Measurements from ENCODE around the gene DCAF12.
A peak's percentile ranks its signal among the peaks of the same experiment; 100 is the strongest.
"Not testable (repeated sequence)": the region's sequence is repeated elsewhere in the genome, so short reads cannot be mapped to it uniquely, and the experiment has no call there.

The DCAF12 gene

GRCh38 chr9:34143116-34143515, 16.6 kb upstream of the DCAF12 start (continued):
- TF ChIP-seq ZNF2 (tag by site-specific recombination; IDR thresholded peaks at IDR 0.05) = no peak

DNA sequence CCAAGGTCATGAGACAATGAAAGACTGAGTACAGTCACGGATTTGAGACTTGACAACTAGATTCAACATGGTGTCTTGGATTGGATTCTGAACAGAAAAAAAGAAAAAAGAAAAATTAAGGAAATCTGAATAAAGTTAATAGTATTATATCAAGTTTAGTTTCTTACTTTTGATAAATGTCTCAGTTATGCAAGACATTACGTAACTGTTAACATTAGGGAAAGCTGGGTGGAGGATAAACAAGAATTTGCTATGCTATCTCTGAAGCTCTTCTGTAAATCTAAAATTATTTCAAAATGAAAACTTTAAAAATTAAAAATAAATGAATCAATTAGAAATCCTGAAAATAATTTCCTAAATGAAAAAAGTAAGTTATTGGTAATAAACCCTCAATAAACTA, 14.4 kb upstream of the DCAF12 start:
- no peaks in the 10 kb centered on the region for H3K9me3 ChIP-seq (ENCODE audit: control insufficient read depth, insufficient read depth, low read depth, low read length)
- no peaks in the 10 kb centered on the region; the same call in 1 of the 2 replicates for H3K4me1 ChIP-seq (ENCODE audit: control insufficient read depth, insufficient read depth, low read length)
- TF ChIP-seq GLI4 (tag by site-specific recombination; IDR thresholded peaks at IDR 0.05) = no peak
- TF ChIP-seq ZNF777 (tag by site-specific recombination; IDR thresholded peaks at IDR 0.05; ENCODE audit: borderline replicate concordance) = no peak
- no peak for TF ChIP-seq HOXD13 (CRISPR knock-in tag; IDR thresholded peaks at IDR 0.05; ENCODE audit: borderline replicate concordance)
- no peak for TF ChIP-seq ZNF157 (tag by site-specific recombination; IDR thresholded peaks at IDR 0.05)
- TF ChIP-seq ZBTB7A (tag by site-specific recombination; IDR thresholded peaks at IDR 0.05; ENCODE audit: low read depth) = no peak
- no peak for TF ChIP-seq WT1 (tag by site-specific recombination; IDR thresholded peaks at IDR 0.05)
- no peak overlapping the region for H3K4me3 ChIP-seq (ENCODE audit: low read depth, low read length)
- no peaks in the 10 kb centered on the region for H3K36me3 ChIP-seq (ENCODE audit: control insufficient read depth in 2 of 2, insufficient read depth in 1 of 2, low read length in 2 of 2)
- H3K27ac ChIP-seq (ENCODE audit: extremely low read depth, low read depth, low read length) = no peak overlapping the region
- ChIA-PET POLR2A (no interaction called here), CTCF (interaction anchor here (0.6 to 2.0 kb wide), 3 partner anchors 14 to 185 kb away, joined by 3 to 6 read pairs (median 5); no protein-coding TSS in a partner anchor)

DNA sequence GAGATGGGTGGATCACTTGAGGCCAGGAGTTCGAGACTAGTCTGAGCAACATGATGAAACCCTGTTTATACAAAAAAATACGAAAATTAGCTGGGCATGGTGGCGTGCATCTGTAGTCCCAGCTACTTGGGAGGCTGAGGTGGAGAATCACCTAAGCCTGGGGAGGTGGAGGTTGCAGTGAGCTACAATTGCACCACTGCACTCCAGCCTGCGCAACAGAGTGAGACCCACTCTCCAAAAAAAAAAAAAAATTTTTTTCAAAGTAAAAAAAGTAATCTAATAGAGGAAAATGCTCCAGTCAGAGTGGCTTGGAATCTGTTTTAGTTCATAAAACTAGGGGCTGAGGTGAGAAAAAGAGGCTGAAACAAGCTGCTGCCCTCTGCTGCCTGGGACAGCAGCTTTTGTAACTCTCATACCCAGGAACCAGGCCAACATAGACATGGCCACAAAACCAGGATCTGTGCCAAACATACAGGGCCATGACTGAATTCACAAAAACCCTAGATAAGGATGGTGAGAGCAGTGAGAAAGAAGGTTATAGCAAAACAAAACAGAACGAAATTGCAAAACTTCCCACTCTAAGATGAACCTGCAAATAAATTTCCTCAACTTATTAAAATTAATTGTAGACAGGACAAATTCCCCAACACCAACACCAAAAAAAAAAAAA, 13.1 kb upstream of the DCAF12 start:
- no peaks in the 10 kb centered on the region for H3K9me3 ChIP-seq (ENCODE audit: control insufficient read depth, insufficient read depth, low read depth, low read length)
- ChIA-PET CTCF (interaction anchor here (0.6 to 2.0 kb wide), 13 partner anchors 8 to 452 kb away, joined by 3 to 8 read pairs (median 3); no protein-coding TSS in a partner anchor), POLR2A (interaction anchor here (0.6 kb wide), 1 partner anchor 120 kb away, joined by 4 read pairs; no protein-coding TSS in a partner anchor)
- H3K4me3 ChIP-seq (ENCODE audit: low read depth, low read length) = no peak overlapping the region
- no peak overlapping the region for H3K27ac ChIP-seq (ENCODE audit: extremely low read depth, low read depth, low read length)
- no peaks in the 10 kb centered on the region; the same call in 1 of the 2 replicates for H3K4me1 ChIP-seq (ENCODE audit: control insufficient read depth, insufficient read depth, low read length)
- H3K36me3 ChIP-seq (ENCODE audit: control insufficient read depth in 2 of 2, insufficient read depth in 1 of 2, low read length in 2 of 2) = no peaks in the 10 kb centered on the region
- TF ChIP-seq ZBTB20 (tag by site-specific recombination; IDR thresholded peaks at IDR 0.05) = 0 out of 2 replicates have a peak, but pooled peaks have one; percentile 12
- 0 out of 2 replicates have a peak, but pooled peaks have one; percentile 9 for TF ChIP-seq PRDM10 (tag by site-specific recombination; IDR thresholded peaks at IDR 0.05)
- TF ChIP-seq CTCF (tag by site-specific recombination; IDR thresholded peaks at IDR 0.05) = peak; percentile 49; the same call in 1 of the 2 replicates
- TF ChIP-seq ZFP37 (tag by site-specific recombination; IDR thresholded peaks at IDR 0.05) = no peak
- TF ChIP-seq, protein P1, sequence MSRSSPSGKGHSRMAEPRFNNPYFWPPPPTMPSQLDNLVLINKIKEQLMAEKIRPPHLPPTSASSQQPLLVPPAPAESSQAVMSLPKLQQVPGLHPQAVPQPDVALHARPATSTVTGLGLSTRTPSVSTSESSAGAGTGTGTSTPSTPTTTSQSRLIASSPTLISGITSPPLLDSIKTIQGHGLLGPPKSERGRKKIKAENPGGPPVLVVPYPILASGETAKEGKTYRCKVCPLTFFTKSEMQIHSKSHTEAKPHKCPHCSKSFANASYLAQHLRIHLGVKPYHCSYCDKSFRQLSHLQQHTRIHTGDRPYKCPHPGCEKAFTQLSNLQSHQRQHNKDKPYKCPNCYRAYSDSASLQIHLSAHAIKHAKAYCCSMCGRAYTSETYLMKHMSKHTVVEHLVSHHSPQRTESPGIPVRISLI (tag by site-specific recombination; IDR thresholded peaks at IDR 0.05) = peak; percentile 80
- peak; percentile 73; the same call in 1 of the 2 replicates for TF ChIP-seq ZSCAN30 (tag by site-specific recombination; IDR thresholded peaks at IDR 0.05)
- TF ChIP-seq ZNF654 (tag by site-specific recombination; IDR thresholded peaks at IDR 0.05; ENCODE audit: low read depth) = 0 out of 2 replicates have a peak, but pooled peaks have one; percentile 18
- no peak for TF ChIP-seq SALL2 (tag by site-specific recombination; IDR thresholded peaks at IDR 0.05; ENCODE audit: borderline replicate concordance)
- peak; percentile 36; the same call in 1 of the 2 replicates for TF ChIP-seq ZNF335 (tag by site-specific recombination; conservative IDR thresholded peaks at IDR 0.05)
- TF ChIP-seq ZNF660 (tag by site-specific recombination; IDR thresholded peaks at IDR 0.05) = 0 out of 2 replicates have a peak, but pooled peaks have one; percentile 32
- peak; percentile 19; the same call in 1 of the 2 replicates for TF ChIP-seq ZNF449 (tag by site-specific recombination; IDR thresholded peaks at IDR 0.05)
- TF ChIP-seq ZNF239 (tag by site-specific recombination; IDR thresholded peaks at IDR 0.05) = no peak

- H3K4me1 ChIP-seq (ENCODE audit: control insufficient read depth, insufficient read depth, low read length); H3K9me3 ChIP-seq (ENCODE audit: control insufficient read depth, insufficient read depth, low read depth, low read length); POLR2A ChIA-PET; H3K4me3 ChIP-seq (ENCODE audit: low read depth, low read length); H3K36me3 ChIP-seq (ENCODE audit: control insufficient read depth in 2 of 2, insufficient read depth in 1 of 2, low read length in 2 of 2); H3K27ac ChIP-seq (ENCODE audit: extremely low read depth, low read depth, low read length): not testable (repeated sequence)
- CTCF ChIA-PET = interaction anchor here (0.6 to 1.0 kb wide), 2 partner anchors 24 to 323 kb away, joined by 3 to 5 read pairs; no protein-coding TSS in a partner anchor
Observed at GRCh38 chr9:34138644-34139043, 12.1 kb upstream of the DCAF12 start.
